Trophoblast cell (in vitro differentiated cells and primary cell): ENCODE data around the gene MCL1.
A peak's percentile ranks its signal among the peaks of the same experiment; 100 is the strongest.

Source experiments
- DNase-seq, 2 donors: peaks; one replicate each; pipeline ENCODE4 v3.0.0-alpha.2; 2016
- H2AFZ ChIP-seq: 2 replicates; pipeline ENCODE4 v1.6.1; 2013; ENCODE audit warnings: low read length, moderate library complexity, mild to moderate bottlenecking; ENCODE audit not compliant: insufficient read depth, poor library complexity
- H2AK5ac ChIP-seq: 2 replicates; pipeline ENCODE4 v1.6.1; 2013; ENCODE audit warnings: mild to moderate bottlenecking, low read length
- H2BK120ac ChIP-seq: 2 replicates; pipeline ENCODE4 v1.6.1; 2013; ENCODE audit warnings: low read length, mild to moderate bottlenecking, moderate library complexity; ENCODE audit not compliant: insufficient read depth, poor library complexity
- H2BK12ac ChIP-seq: 2 replicates; pipeline ENCODE4 v1.6.1; 2013; ENCODE audit warnings: mild to moderate bottlenecking, low read length, moderate library complexity
- H2BK5ac ChIP-seq: 2 replicates; pipeline ENCODE4 v1.6.1; 2013; ENCODE audit warnings: low read length, low read depth, moderate library complexity, mild to moderate bottlenecking; ENCODE audit not compliant: poor library complexity
- H3K14ac ChIP-seq: 2 replicates; pipeline ENCODE4 v1.6.1; 2013; ENCODE audit warnings: mild to moderate bottlenecking, low read length
- H3K18ac ChIP-seq: 2 replicates; pipeline ENCODE4 v1.6.1; 2013; ENCODE audit warnings: mild to moderate bottlenecking, low read length
- H3K23ac ChIP-seq: 2 replicates; pipeline ENCODE4 v1.6.1; 2013; ENCODE audit warnings: low read length
- H3K27ac ChIP-seq: 2 replicates; pipeline ENCODE4 v1.5.1; 2013; ENCODE audit warnings: low read depth, mild to moderate bottlenecking, inconsistent platforms, low read length, moderate library complexity
- H3K27me3 ChIP-seq: 2 replicates; pipeline ENCODE4 v1.6.1; 2013; ENCODE audit warnings: inconsistent platforms, mild to moderate bottlenecking, low read length, moderate library complexity; ENCODE audit not compliant: insufficient read depth
- H3K36me3 ChIP-seq, 2 experiments: 1 replicate in 1 of 2; 2 replicates in 1 of 2; pipeline ENCODE4 v1.6.1; 2013; ENCODE audit warnings: low read length in 2 of 2, mild to moderate bottlenecking in 2 of 2, moderate library complexity in 1 of 2; ENCODE audit not compliant: insufficient read depth in 2 of 2, control insufficient read depth in 1 of 2
- H3K4ac ChIP-seq: 2 replicates; pipeline ENCODE4 v1.6.1; 2013; ENCODE audit warnings: low read depth, mild to moderate bottlenecking, low read length, moderate library complexity
- H3K4me1 ChIP-seq, 2 experiments: 1 replicate in 1 of 2; 2 replicates in 1 of 2; pipeline ENCODE4 v1.6.1; 2013; ENCODE audit warnings: low read length in 2 of 2, mild to moderate bottlenecking in 2 of 2, moderate library complexity in 1 of 2; ENCODE audit not compliant: insufficient read depth in 2 of 2, control insufficient read depth in 1 of 2
- H3K4me2 ChIP-seq: 2 replicates; pipeline ENCODE4 v1.6.1; 2013; ENCODE audit warnings: inconsistent platforms, mild to moderate bottlenecking, low read length, moderate library complexity
- H3K4me3 ChIP-seq: 2 replicates; pipeline ENCODE4 v1.5.1; 2013; ENCODE audit warnings: mild to moderate bottlenecking, low read depth, low read length, inconsistent platforms
- H3K79me1 ChIP-seq: one replicate; pipeline ENCODE4 v1.6.1; 2013; ENCODE audit warnings: low read length
- H3K79me2 ChIP-seq: 2 replicates; pipeline ENCODE4 v1.6.1; 2013; ENCODE audit warnings: low read length, mild to moderate bottlenecking; ENCODE audit not compliant: control insufficient read depth, insufficient read depth, poor library complexity
- H3K9ac ChIP-seq: 2 replicates; pipeline ENCODE4 v1.6.1; 2013; ENCODE audit warnings: mild to moderate bottlenecking, low read length
- H3K9me3 ChIP-seq: 2 replicates; pipeline ENCODE4 v1.6.1; 2013; ENCODE audit warnings: low read depth, mild to moderate bottlenecking, control low read depth, inconsistent platforms, low read length; ENCODE audit not compliant: insufficient read depth
- H4K12ac ChIP-seq: 2 replicates; pipeline ENCODE4 v1.6.1; 2013; ENCODE audit warnings: low read depth, mild to moderate bottlenecking, low read length, moderate library complexity
- H4K8ac ChIP-seq: 2 replicates; pipeline ENCODE4 v1.6.1; 2013; ENCODE audit warnings: low read depth, mild to moderate bottlenecking, low read length, moderate library complexity
- H4K91ac ChIP-seq: one replicate; pipeline ENCODE4 v1.6.1; 2013; ENCODE audit warnings: low read depth, mild to moderate bottlenecking, low read length, moderate library complexity
- WGBS: extraction: QIAGEN DNeasy Blood & Tissue Kit; methylation state at CpG from one replicate; pipeline ENCODE4 v1.1.7; 2013; ENCODE audit warnings: missing lambda C conversion rate; ENCODE audit not compliant: insufficient read length, insufficient coverage; ENCODE audit errors: extremely low coverage; 5-methylcytosine and 5-hydroxymethylcytosine counted together

Gene MCL1

GRCh38 chr1:150545486-150546032, 33.9 kb downstream of the MCL1 start:
- no peaks in the 10 kb centered on the region for H3K9me3 ChIP-seq
- no peak overlapping the region for H4K12ac ChIP-seq
- no peak overlapping the region for H3K9ac ChIP-seq
- H3K14ac ChIP-seq, result no peak overlapping the region
- no peak overlapping the region for H4K91ac ChIP-seq
- H4K8ac ChIP-seq, result no peak overlapping the region
- DNase-seq, result no peak
- no peak overlapping the region for H2BK120ac ChIP-seq
- peaks cover 16% of the 10 kb centered on the region for H3K79me1 ChIP-seq
- H2BK5ac ChIP-seq, result no peak overlapping the region
- H3K4ac ChIP-seq, result no peak overlapping the region
- H3K27ac ChIP-seq, result no peak overlapping the region
- H3K79me2 ChIP-seq, result peaks cover 7% of the 10 kb centered on the region
- H3K23ac ChIP-seq, result no peak overlapping the region
- H3K4me1 ChIP-seq, result peaks cover 9 to 13% of the 10 kb centered on the region in 2 experiments
- H2BK12ac ChIP-seq, result no peak overlapping the region
- no CpG with 5 or more reads among the region's 6 CpGs for WGBS
- no peak overlapping the region for H3K4me3 ChIP-seq
- H3K27me3 ChIP-seq, result no peaks in the 10 kb centered on the region
- H2AFZ ChIP-seq, result no peak overlapping the region
- H3K4me2 ChIP-seq, result no peak overlapping the region
- H2AK5ac ChIP-seq, result no peak overlapping the region
- H3K36me3 ChIP-seq, result no peaks in the 10 kb centered on the region
- no peak overlapping the region for H3K18ac ChIP-seq

DNA sequence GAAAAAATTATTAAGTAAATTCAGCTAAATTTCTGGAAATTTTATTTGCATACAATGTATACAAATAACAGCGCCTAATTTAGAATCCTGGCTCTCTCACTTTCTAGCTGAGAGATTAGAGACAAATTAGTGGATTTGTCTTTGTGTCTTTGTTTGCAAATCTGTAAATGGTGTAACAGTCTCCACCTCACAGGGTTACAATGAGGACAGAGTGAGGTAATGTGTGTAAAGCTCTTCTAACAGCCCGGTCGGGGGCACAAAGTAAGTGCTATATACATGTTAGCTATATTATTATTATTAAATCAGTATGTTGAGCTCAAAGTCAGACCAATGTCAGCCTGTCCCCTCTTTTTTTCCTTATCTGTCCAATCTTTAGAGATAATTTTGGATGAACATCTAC, 35.2 kb downstream of the MCL1 start:
- Histone ChIP-seq H3K27ac (no peak overlapping the region), H3K79me2 (peaks cover 4% of the 10 kb centered on the region), H2BK12ac (no peak overlapping the region), H2BK5ac (no peak overlapping the region), H3K79me1 (peaks cover 6% of the 10 kb centered on the region), H3K4me2 (no peak overlapping the region), H4K12ac (no peak overlapping the region), H3K14ac (no peak overlapping the region), H3K4me1 (peaks cover 0 to 2% of the 10 kb centered on the region in 2 experiments), H3K9ac (no peak overlapping the region), H3K27me3 (no peaks in the 10 kb centered on the region), H3K9me3 (no peaks in the 10 kb centered on the region), H3K4me3 (no peak overlapping the region), H2AK5ac (no peak overlapping the region), H3K23ac (no peak overlapping the region), H2AFZ (no peak overlapping the region), H3K18ac (no peak overlapping the region), H2BK120ac (no peak overlapping the region), H4K91ac (no peak overlapping the region), H4K8ac (no peak overlapping the region), H3K36me3 (no peaks in the 10 kb centered on the region), H3K4ac (no peak overlapping the region)
- no peak for DNase-seq
- WGBS, result no CpG with 5 or more reads among the region's 3 CpGs

DNA sequence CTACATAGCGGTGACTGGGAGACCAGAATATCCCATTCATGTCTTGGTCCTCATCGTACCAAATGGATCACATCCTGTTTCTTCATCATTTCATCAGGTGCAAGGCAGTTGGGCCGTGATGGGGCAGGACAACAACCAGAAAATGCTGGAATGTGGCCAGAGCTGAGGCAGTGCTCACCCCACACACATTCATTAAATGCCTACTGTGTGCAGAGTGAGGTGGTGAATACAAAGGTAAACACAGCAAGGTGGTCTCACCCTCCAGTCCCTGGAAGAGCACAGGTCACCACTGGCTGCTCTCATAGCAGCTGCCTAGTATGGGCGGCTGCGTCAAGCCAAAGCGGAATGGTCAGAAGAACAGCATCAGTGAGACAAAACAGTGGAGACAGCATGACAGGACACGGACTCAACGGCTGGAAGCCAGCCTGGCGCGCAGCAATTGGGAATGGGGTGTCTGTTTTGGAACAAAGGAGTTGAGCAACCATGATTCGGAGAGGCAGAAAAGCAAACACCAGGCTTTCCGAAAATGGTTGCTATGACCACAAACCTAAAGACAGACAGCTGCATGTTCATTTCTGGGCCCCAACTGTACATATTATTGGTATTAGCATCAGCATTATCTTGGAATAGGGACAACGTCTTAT, 35.8 kb downstream of the MCL1 start:
- H3K27me3 ChIP-seq, result no peaks in the 10 kb centered on the region
- H3K27ac ChIP-seq, result no peak overlapping the region
- DNase-seq, result no peak
- no peak overlapping the region for H2AK5ac ChIP-seq
- H3K14ac ChIP-seq, result no peak overlapping the region
- no peak overlapping the region for H3K18ac ChIP-seq
- peaks cover under 1% of the 10 kb centered on the region for H3K79me2 ChIP-seq
- peak overlapping the region; percentile 82 for H3K23ac ChIP-seq
- no peak overlapping the region for H3K4ac ChIP-seq
- WGBS, result no CpG with 5 or more reads among the region's 13 CpGs
- no peak overlapping the region for H3K4me3 ChIP-seq
- H2BK12ac ChIP-seq, result no peak overlapping the region
- no peak overlapping the region for H3K9ac ChIP-seq
- H3K79me1 ChIP-seq, result peaks cover 4% of the 10 kb centered on the region
- no peak overlapping the region for H4K91ac ChIP-seq
- no peak overlapping the region for H4K12ac ChIP-seq
- no peak overlapping the region for H3K4me2 ChIP-seq
- no peak overlapping the region for H2BK120ac ChIP-seq
- no peaks in the 10 kb centered on the region for H3K36me3 ChIP-seq
- peaks cover 2 to 3% of the 10 kb centered on the region in 2 experiments for H3K4me1 ChIP-seq
- no peak overlapping the region for H2BK5ac ChIP-seq
- no peak overlapping the region for H2AFZ ChIP-seq
- H4K8ac ChIP-seq, result no peak overlapping the region
- H3K9me3 ChIP-seq, result no peaks in the 10 kb centered on the region

GRCh38 chr1:150537732-150538684, 41.4 kb downstream of the MCL1 start:
- Histone ChIP-seq H3K9ac (no peak overlapping the region), H3K18ac (peak overlapping the region; percentile 86), H3K79me2 (peaks cover 3% of the 10 kb centered on the region), H2BK5ac (peak overlapping the region; percentile 95), H3K79me1 (peaks cover 13% of the 10 kb centered on the region), H3K9me3 (no peaks in the 10 kb centered on the region), H3K36me3 (no peaks in the 10 kb centered on the region), H3K4me3 (no peak overlapping the region), H4K91ac (peak overlapping the region; percentile 99), H3K4me1 (peaks cover 22 to 29% of the 10 kb centered on the region in 2 experiments), H4K8ac (peak overlapping the region; percentile 83), H3K4ac (peak overlapping the region; percentile 81), H4K12ac (peak overlapping the region; percentile 70), H3K4me2 (no peak overlapping the region), H2BK120ac (peak overlapping the region; percentile 99), H3K14ac (peak overlapping the region; percentile 87), H3K27ac (peak overlapping the region; percentile 72), H2AK5ac (peak overlapping the region; percentile 98), H3K23ac (no peak overlapping the region), H2BK12ac (peak overlapping the region; percentile 86), H2AFZ (peak overlapping the region; percentile 90), H3K27me3 (no peaks in the 10 kb centered on the region)
- peak; percentile 80 for DNase-seq
- no CpG with 5 or more reads among the region's 17 CpGs for WGBS
